Transverse colon (tissue), 3 donors: ENCODE results near the gene NKX1-1.

Source experiments
- EP300 ChIP-seq: sonication (generic); formaldehyde crosslinking; IDR thresholded peaks from one replicate; pipeline ENCODE4 v1.6.1; 2017; ENCODE audit warnings: antibody characterized with exemption, low read depth
- POLR2A ChIP-seq: fragments of 450-650 bp; IDR thresholded peaks from one replicate; pipeline ENCODE4 v1.6.1; 2016; ENCODE audit warnings: antibody characterized with exemption, mild to moderate bottlenecking, moderate library complexity
- TF ChIP-seq, protein P1 (sequence below), 5 experiments: fragments of 200-600 bp in 3 of 5; fragments of 450-650 bp in 2 of 5; sonication (generic) in 3 of 5; IDR thresholded peaks; 1 replicate in 2 of 5; 2 replicates in 3 of 5; pipeline ENCODE4 v1.5.1; 2016 to 2017; ENCODE audit warnings: antibody characterized with exemption in 5 of 5, inconsistent platforms in 3 of 5, mild to moderate bottlenecking in 2 of 5, moderate library complexity in 1 of 5

DNA sequence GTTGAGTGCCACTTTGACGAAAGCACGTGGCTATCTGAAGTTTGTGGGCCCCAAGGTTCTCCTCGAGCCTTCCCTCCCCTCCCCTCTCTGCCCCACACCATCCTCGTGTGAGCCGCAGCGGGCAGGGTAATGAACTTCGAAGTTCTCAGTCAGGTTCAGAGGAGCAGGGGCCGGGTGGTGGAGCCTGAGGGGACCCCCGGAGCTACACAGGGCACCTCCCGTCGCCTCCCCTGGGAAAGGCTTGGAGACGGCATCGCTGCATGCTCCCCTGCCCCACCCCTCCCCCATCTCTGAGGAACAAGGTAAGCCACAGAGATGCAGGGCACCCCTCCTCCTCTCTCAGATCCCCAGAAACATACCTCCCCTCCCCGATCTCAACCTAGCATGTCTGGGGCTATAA, 2.8 kb upstream of the NKX1-1 start:
- TF ChIP-seq, protein P1, sequence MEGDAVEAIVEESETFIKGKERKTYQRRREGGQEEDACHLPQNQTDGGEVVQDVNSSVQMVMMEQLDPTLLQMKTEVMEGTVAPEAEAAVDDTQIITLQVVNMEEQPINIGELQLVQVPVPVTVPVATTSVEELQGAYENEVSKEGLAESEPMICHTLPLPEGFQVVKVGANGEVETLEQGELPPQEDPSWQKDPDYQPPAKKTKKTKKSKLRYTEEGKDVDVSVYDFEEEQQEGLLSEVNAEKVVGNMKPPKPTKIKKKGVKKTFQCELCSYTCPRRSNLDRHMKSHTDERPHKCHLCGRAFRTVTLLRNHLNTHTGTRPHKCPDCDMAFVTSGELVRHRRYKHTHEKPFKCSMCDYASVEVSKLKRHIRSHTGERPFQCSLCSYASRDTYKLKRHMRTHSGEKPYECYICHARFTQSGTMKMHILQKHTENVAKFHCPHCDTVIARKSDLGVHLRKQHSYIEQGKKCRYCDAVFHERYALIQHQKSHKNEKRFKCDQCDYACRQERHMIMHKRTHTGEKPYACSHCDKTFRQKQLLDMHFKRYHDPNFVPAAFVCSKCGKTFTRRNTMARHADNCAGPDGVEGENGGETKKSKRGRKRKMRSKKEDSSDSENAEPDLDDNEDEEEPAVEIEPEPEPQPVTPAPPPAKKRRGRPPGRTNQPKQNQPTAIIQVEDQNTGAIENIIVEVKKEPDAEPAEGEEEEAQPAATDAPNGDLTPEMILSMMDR (IDR thresholded peaks at IDR 0.05) = no peak
- TF ChIP-seq EP300 (no peak), POLR2A (no peak)
